Measurements from ENCODE around the gene CNN3. TPM values are rescaled to one million over a fixed set of nuclear protein-coding genes. Genes with fewer than 3 reads are reported as not detected.

Gene CNN3
- total and polyA plus RNA-seq, 9 donors: 294 to 507 (median 369) TPM

DNA sequence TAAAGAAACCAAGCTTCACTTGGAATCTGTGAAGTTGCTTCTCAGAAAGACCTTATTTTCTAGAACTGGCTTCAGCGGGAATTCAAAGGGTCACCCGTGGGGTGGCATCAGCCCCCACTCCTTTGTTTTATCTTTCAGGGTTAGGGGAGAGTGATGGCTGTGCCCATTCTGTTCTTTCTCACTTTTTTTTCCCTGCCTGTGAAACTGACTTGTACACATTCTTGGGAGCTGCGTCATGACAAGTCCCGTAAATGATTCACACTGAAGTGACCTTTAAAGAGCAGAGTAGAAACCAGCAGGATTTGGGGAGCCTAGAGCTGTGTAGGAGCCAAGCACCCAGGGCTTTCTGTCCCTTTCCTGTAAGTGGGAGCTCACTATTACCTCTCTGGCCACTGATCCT lies 63.0 kb downstream of the CNN3 start:
- no peaks in the 10 kb centered on the region for H3K9me3 ChIP-seq (replicated peaks; ENCODE audit: control insufficient read depth, low read depth, low read length)
- H3K27me3 ChIP-seq (ENCODE audit: control insufficient read depth, insufficient read depth, low read length): no peaks in the 10 kb centered on the region
- WGBS (ENCODE audit: insufficient coverage): 17% methylated on average over 1 of the region's 4 CpGs
- peak; percentile 78 for DNase-seq
- H3K36me3 ChIP-seq (ENCODE audit: control insufficient read depth, insufficient read depth, low read length): no peaks in the 10 kb centered on the region
- H3K27ac ChIP-seq (ENCODE audit: low read length): peak overlapping the region; percentile 80
- H3K4me1 ChIP-seq (ENCODE audit: control insufficient read depth, insufficient read depth, low read length): peaks cover 48% of the 10 kb centered on the region
- H3K4me3 ChIP-seq (ENCODE audit: low read length): no peak overlapping the region

DNA sequence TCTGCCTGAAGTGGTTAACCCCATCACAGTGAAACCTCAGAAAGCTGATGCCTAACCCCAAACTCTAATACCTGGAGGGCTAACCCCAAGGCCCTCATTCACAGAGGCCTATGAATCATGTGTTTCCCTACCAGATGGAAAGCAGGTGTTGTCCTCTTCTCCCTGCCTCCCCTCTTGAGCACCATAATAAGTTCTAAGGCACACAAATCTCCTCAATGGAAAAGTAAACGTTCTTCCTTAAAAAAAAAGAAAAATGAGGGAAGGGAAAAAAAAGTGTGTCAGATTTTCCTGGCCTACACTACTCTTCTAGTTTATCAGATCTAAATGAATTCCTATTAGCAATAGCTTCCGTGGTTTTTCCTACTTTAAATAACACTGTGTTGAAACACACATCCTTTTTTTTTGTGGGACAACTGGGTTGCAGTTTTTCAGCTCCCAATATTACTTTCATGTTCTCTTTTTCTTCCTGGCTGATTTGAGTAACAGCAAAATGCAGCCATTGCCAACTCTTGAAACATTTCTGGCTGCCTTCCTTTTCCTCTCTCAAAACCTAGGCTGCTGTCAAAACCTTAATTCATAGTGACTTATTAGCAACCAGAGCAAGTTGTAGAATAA lies 63.5 kb downstream of the CNN3 start:
- no peak overlapping the region for H3K4me3 ChIP-seq (ENCODE audit: low read length)
- H3K27me3 ChIP-seq (ENCODE audit: control insufficient read depth, insufficient read depth, low read length): no peaks in the 10 kb centered on the region
- peaks cover 47% of the 10 kb centered on the region for H3K4me1 ChIP-seq (ENCODE audit: control insufficient read depth, insufficient read depth, low read length)
- H3K36me3 ChIP-seq (ENCODE audit: control insufficient read depth, insufficient read depth, low read length): no peaks in the 10 kb centered on the region
- no peaks in the 10 kb centered on the region for H3K9me3 ChIP-seq (replicated peaks; ENCODE audit: control insufficient read depth, low read depth, low read length)
- no CpG with 5 or more reads among the region's 2 CpGs for WGBS (ENCODE audit: insufficient coverage)
- H3K27ac ChIP-seq (ENCODE audit: low read length): peak overlapping the region; percentile 80
- DNase-seq: peak; percentile 90

DNA sequence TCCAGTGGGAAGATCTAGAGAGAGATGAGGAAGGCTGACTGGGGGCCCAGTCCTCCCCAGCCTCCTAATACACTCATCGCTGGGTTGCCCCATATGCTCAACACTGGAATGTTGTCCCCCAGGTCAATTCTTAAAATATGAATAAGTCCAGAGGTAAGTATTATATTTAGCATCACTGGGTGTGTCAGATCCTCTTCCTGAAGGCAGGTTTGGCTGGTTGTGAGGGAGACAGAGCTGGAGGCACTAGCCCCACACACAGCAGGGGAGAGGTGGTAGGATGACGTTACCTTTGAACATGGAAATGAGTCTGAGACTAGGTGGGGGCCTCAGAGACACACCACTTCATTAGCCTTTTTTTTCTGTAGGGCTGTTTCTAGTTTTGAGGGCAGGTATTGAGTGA lies 64.2 kb downstream of the CNN3 start:
- no peaks in the 10 kb centered on the region for H3K9me3 ChIP-seq (replicated peaks; ENCODE audit: control insufficient read depth, low read depth, low read length)
- no CpG with 5 or more reads among the region's 2 CpGs for WGBS (ENCODE audit: insufficient coverage)
- H3K36me3 ChIP-seq (ENCODE audit: control insufficient read depth, insufficient read depth, low read length): no peaks in the 10 kb centered on the region
- no peak overlapping the region for H3K4me3 ChIP-seq (ENCODE audit: low read length)
- peaks cover 50% of the 10 kb centered on the region for H3K4me1 ChIP-seq (ENCODE audit: control insufficient read depth, insufficient read depth, low read length)
- H3K27ac ChIP-seq (ENCODE audit: low read length): peak overlapping the region; percentile 80
- no peak for DNase-seq
- no peaks in the 10 kb centered on the region for H3K27me3 ChIP-seq (ENCODE audit: control insufficient read depth, insufficient read depth, low read length)

GRCh38 chr1:94859174-94859573 lies 67.7 kb downstream of the CNN3 start:
- H3K27ac ChIP-seq (ENCODE audit: low read length): no peak overlapping the region
- H3K27me3 ChIP-seq (ENCODE audit: control insufficient read depth, insufficient read depth, low read length): no peaks in the 10 kb centered on the region
- no peak for DNase-seq
- 47% methylated on average over 2 of the region's 2 CpGs for WGBS (ENCODE audit: insufficient coverage)
- peaks cover 35% of the 10 kb centered on the region for H3K4me1 ChIP-seq (ENCODE audit: control insufficient read depth, insufficient read depth, low read length)
- no peaks in the 10 kb centered on the region for H3K36me3 ChIP-seq (ENCODE audit: control insufficient read depth, insufficient read depth, low read length)
- H3K4me3 ChIP-seq (ENCODE audit: low read length): no peak overlapping the region
- no peaks in the 10 kb centered on the region for H3K9me3 ChIP-seq (replicated peaks; ENCODE audit: control insufficient read depth, low read depth, low read length)

- no peak overlapping the region for H3K27ac ChIP-seq (ENCODE audit: low read length)
- no peak overlapping the region for H3K4me3 ChIP-seq (ENCODE audit: low read length)
- DNase-seq: no peak
- H3K36me3 ChIP-seq (ENCODE audit: control insufficient read depth, insufficient read depth, low read length): no peaks in the 10 kb centered on the region
- H3K4me1 ChIP-seq (ENCODE audit: control insufficient read depth, insufficient read depth, low read length): peaks cover 30% of the 10 kb centered on the region
- H3K27me3 ChIP-seq (ENCODE audit: control insufficient read depth, insufficient read depth, low read length): no peaks in the 10 kb centered on the region
- no CpG with 5 or more reads among the region's 2 CpGs for WGBS (ENCODE audit: insufficient coverage)
- no peaks in the 10 kb centered on the region for H3K9me3 ChIP-seq (replicated peaks; ENCODE audit: control insufficient read depth, low read depth, low read length)
Observed at GRCh38 chr1:94858276-94858675, 68.6 kb downstream of the CNN3 start.

GRCh38 chr1:94856868-94857267 lies 70.0 kb downstream of the CNN3 start:
- Histone ChIP-seq H3K27me3 (ENCODE audit: control insufficient read depth, insufficient read depth, low read length) (no peaks in the 10 kb centered on the region), H3K4me3 (ENCODE audit: low read length) (no peak overlapping the region), H3K36me3 (ENCODE audit: control insufficient read depth, insufficient read depth, low read length) (no peaks in the 10 kb centered on the region), H3K9me3 (replicated peaks; ENCODE audit: control insufficient read depth, low read depth, low read length) (no peaks in the 10 kb centered on the region), H3K27ac (ENCODE audit: low read length) (no peak overlapping the region), H3K4me1 (ENCODE audit: control insufficient read depth, insufficient read depth, low read length) (peaks cover 23% of the 10 kb centered on the region)
- no peak for DNase-seq
- WGBS (ENCODE audit: insufficient coverage): 91% methylated on average over 1 of the region's 3 CpGs

- Histone ChIP-seq H3K27ac (ENCODE audit: low read length) (peak overlapping the region; percentile 89), H3K36me3 (ENCODE audit: control insufficient read depth, insufficient read depth, low read length) (no peaks in the 10 kb centered on the region), H3K4me1 (ENCODE audit: control insufficient read depth, insufficient read depth, low read length) (peaks cover 23% of the 10 kb centered on the region), H3K9me3 (replicated peaks; ENCODE audit: control insufficient read depth, low read depth, low read length) (no peaks in the 10 kb centered on the region), H3K4me3 (ENCODE audit: low read length) (no peak overlapping the region), H3K27me3 (ENCODE audit: control insufficient read depth, insufficient read depth, low read length) (no peaks in the 10 kb centered on the region)
- WGBS (ENCODE audit: insufficient coverage): no CpG with 5 or more reads among the region's 5 CpGs
- DNase-seq: no peak
Observed at GRCh38 chr1:94856004-94856403, 70.9 kb downstream of the CNN3 start.

DNA sequence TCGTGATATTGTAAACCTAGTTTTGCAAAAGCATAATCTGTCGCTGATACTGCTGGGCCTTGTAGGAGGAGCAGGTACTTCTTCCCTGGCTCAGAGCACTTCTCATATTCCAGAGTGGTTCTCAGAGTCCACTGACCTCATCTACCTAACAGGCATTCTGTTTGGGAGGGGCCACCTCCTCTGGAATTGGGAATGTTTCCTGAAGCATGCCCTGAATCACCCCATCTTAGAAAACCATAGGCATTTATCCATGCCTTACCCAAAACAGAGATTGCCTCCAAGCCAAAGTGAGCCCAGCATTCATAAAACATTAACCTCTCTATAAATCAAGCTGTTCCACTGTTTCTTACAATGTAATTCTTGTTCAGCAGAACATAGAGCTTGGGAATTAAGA lies 71.6 kb downstream of the CNN3 start:
- peaks cover 20% of the 10 kb centered on the region for H3K4me1 ChIP-seq (ENCODE audit: control insufficient read depth, insufficient read depth, low read length)
- no peaks in the 10 kb centered on the region for H3K9me3 ChIP-seq (replicated peaks; ENCODE audit: control insufficient read depth, low read depth, low read length)
- no peaks in the 10 kb centered on the region for H3K36me3 ChIP-seq (ENCODE audit: control insufficient read depth, insufficient read depth, low read length)
- H3K27me3 ChIP-seq (ENCODE audit: control insufficient read depth, insufficient read depth, low read length): no peaks in the 10 kb centered on the region
- H3K27ac ChIP-seq (ENCODE audit: low read length): peak overlapping the region; percentile 89
- WGBS (ENCODE audit: insufficient coverage): no CpG with 5 or more reads among the region's 2 CpGs
- no peak overlapping the region for H3K4me3 ChIP-seq (ENCODE audit: low read length)
- DNase-seq: no peak

DNA sequence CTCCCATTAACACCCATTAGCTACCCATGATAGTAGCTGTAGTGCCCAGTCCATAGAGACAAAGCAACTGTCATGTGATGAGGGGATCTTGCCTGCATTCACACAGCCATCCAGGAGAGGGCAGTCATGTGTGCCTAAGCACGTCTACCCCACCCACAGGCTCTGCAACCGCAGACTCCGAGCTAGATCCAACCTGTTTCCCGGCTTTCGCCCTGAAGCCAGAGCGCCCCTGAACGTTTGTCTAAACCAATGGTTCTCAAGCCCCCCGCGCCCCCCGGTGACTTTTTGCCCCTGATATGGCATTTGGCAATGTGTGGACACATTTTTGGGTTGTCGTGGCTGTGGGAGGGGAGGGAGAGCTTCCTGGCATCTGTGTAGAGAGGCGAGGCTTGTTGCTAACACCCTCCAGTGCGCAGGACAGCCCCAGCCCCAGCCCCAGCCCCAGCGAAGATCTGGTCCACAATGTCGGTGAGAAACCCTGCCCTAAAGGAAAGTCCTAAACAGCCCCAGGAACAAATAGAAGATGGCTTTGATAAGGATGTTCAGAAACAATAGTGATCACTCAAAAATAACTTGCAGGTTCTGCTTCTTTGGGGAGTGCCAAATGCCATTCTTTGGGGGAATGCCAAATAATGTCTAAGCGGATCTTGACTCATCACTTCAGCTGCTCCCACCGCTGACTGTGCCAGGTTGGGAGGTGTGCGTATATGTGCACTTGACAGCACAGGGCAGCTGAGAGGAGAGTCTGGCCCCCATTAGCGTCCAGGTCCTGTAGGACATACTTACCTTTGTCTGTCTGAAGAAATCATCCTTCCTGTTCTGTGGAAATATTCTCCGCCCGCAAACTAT lies 72.2 kb downstream of the CNN3 start:
- peaks cover 18% of the 10 kb centered on the region for H3K4me1 ChIP-seq (ENCODE audit: control insufficient read depth, insufficient read depth, low read length)
- WGBS (ENCODE audit: insufficient coverage): 20% methylated on average over 9 of the region's 21 CpGs

GRCh38 chr1:94852788-94853187 lies 74.1 kb downstream of the CNN3 start:
- WGBS (ENCODE audit: insufficient coverage): 59% methylated on average over 2 of the region's 2 CpGs
- H3K4me1 ChIP-seq (ENCODE audit: control insufficient read depth, insufficient read depth, low read length): peaks cover 10% of the 10 kb centered on the region
- H3K27me3 ChIP-seq (ENCODE audit: control insufficient read depth, insufficient read depth, low read length): no peaks in the 10 kb centered on the region
- H3K4me3 ChIP-seq (ENCODE audit: low read length): no peak overlapping the region
- DNase-seq: peak; percentile 69
- no peak overlapping the region for H3K27ac ChIP-seq (ENCODE audit: low read length)
- no peaks in the 10 kb centered on the region for H3K36me3 ChIP-seq (ENCODE audit: control insufficient read depth, insufficient read depth, low read length)
- no peaks in the 10 kb centered on the region for H3K9me3 ChIP-seq (replicated peaks; ENCODE audit: control insufficient read depth, low read depth, low read length)

More for the DNA sequence above, 72.2 kb downstream of the CNN3 start:
- no peaks in the 10 kb centered on the region for H3K27me3 ChIP-seq (ENCODE audit: control insufficient read depth, insufficient read depth, low read length)
- no peaks in the 10 kb centered on the region for H3K9me3 ChIP-seq (replicated peaks; ENCODE audit: control insufficient read depth, low read depth, low read length)
- peak; percentile 96 for DNase-seq
- H3K4me3 ChIP-seq (ENCODE audit: low read length): peak overlapping the region; percentile 53
- no peaks in the 10 kb centered on the region for H3K36me3 ChIP-seq (ENCODE audit: control insufficient read depth, insufficient read depth, low read length)
- H3K27ac ChIP-seq (ENCODE audit: low read length): peak overlapping the region; percentile 89
